GM12874 (cell line): ENCODE data around the gene PFDN4.

Experiments used
- TF ChIP-seq, protein P1 (sequence below): IDR thresholded peaks from 2 replicates; pipeline ENCODE4 v1.5.1; 2011; ENCODE audit warnings: low read depth, mild to moderate bottlenecking, control low read depth, low read length, moderate library complexity; ENCODE audit not compliant: insufficient read depth

The PFDN4 gene

DNA sequence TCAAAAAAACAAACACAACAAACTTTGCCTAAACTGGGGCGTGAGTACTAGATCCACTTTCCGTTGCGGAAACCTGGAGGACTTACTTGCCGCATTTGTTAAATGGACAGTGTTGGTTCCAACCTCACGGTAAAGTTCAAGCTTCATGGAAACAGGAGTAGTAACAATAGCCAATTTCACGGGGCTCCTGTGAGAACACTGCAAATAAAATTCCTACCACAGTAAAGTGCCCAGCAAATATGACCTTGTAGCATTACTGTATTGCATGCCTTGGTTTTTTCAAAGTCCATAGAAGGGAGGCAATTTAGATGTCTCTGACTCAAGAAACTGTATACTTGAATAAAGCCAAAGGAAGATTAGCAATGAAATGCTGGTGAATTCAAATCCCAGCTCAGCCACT is 30.5 kb upstream of the PFDN4 start:
- TF ChIP-seq, protein P1, sequence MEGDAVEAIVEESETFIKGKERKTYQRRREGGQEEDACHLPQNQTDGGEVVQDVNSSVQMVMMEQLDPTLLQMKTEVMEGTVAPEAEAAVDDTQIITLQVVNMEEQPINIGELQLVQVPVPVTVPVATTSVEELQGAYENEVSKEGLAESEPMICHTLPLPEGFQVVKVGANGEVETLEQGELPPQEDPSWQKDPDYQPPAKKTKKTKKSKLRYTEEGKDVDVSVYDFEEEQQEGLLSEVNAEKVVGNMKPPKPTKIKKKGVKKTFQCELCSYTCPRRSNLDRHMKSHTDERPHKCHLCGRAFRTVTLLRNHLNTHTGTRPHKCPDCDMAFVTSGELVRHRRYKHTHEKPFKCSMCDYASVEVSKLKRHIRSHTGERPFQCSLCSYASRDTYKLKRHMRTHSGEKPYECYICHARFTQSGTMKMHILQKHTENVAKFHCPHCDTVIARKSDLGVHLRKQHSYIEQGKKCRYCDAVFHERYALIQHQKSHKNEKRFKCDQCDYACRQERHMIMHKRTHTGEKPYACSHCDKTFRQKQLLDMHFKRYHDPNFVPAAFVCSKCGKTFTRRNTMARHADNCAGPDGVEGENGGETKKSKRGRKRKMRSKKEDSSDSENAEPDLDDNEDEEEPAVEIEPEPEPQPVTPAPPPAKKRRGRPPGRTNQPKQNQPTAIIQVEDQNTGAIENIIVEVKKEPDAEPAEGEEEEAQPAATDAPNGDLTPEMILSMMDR, result no peak

DNA sequence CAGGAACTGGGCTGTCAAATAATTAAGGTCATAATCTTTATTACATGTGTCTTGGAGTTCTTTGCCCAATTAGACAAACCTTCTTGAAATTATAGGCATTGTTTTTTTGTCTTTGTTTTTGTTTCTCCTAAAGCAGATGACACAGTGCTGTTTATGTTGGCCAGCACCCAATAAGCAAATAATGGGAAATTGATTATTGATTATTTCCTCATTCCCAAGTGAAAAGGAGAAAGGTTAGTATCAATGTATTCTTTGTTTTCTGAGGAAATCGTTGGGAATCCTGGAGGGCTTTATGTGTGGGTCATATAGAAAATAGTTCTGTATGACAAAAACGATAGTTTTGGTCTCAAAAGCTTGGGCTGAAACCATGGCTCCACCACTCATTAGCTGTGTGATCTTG is 29.6 kb upstream of the PFDN4 start:
- TF ChIP-seq, protein P1, result no peak

DNA sequence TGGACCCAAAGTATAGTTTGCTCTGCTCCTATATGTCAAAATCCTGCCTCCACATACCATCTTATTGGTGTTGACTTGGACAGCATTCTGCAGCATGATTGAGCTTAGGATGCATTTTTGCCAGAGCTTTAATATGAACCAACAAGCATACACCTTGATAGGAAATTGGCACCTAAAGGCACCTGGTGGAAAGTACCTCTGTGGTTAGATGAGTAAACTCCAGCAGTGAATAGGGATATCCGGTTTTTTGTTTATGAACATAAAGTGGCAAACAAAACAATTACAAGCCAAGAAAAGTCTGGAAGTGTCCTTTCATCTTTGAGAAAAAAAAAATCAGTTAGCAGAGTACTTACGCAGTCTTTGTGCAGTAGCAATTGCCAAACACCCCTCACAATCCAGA is 27.9 kb upstream of the PFDN4 start:
- TF ChIP-seq, protein P1, result no peak

DNA sequence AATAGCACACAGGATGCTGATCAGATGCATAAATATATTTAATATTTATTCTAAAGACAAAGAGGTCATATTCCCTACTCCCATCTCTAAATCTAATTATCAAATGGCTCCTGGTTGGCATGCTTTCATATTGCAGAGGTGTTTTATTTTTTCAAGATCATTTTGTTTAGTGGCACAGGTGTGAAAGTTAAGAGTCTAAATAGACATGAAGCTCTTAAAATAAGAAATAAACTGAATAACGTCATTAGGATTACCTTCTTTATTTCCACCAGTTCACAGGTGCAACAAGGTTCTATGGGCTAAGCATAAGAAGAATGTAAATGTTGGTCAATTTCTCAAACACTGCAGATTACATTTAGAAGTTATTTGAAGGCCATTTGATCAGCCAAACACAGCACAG is 27.0 kb upstream of the PFDN4 start:
- TF ChIP-seq, protein P1, result no peak

DNA sequence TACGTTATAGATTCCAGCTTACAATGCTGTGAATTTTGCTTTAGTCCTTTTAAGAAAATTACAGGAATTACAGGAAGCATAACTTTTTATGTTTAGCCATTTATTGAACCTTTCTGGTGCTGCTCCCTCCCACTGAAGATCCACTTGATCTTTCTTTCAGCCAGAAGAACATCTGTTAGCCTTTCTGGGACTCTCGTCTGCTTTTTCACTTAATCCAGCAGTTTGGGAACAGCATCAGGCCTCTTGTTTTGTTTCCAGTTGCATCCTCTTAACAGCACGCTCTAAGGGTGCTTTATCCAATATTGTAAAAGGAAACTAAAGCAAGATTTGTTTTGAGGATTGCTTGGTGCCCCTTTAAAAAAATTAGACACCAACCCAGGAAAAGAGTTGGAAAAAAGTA is 23.8 kb upstream of the PFDN4 start:
- TF ChIP-seq, protein P1, result no peak

DNA sequence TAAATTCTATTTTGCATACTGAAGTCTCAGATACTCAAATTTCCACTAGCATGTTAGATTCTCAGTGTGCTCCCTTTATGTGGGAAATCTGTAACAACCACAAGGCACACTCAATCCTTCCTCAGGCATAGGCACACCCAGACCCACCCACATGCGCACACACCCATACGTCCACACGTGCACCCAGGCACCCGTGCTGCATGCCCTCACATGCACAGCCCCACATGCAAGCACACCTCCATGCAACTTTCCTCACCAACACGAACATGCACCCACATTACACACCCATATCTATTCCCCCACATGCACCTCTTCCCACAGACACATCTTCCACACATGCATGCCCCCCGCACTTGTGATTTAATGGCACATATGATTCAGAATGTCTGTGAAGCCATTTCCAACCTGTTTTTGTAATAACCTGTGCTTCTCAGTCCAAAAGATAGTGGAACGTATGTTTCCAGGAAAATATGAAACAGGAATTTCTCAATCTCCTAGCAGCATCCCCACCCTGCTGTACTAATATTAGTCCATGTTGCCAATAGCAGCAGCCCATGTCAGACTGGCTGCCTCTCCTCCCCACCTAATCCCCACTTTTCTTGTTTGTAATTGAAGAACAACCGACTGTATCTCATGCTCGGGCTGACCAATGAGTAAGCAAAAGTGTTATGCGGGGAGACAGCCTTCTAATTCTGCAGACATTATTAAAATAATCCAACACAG is 22.8 kb upstream of the PFDN4 start:
- TF ChIP-seq, protein P1, result no peak

DNA sequence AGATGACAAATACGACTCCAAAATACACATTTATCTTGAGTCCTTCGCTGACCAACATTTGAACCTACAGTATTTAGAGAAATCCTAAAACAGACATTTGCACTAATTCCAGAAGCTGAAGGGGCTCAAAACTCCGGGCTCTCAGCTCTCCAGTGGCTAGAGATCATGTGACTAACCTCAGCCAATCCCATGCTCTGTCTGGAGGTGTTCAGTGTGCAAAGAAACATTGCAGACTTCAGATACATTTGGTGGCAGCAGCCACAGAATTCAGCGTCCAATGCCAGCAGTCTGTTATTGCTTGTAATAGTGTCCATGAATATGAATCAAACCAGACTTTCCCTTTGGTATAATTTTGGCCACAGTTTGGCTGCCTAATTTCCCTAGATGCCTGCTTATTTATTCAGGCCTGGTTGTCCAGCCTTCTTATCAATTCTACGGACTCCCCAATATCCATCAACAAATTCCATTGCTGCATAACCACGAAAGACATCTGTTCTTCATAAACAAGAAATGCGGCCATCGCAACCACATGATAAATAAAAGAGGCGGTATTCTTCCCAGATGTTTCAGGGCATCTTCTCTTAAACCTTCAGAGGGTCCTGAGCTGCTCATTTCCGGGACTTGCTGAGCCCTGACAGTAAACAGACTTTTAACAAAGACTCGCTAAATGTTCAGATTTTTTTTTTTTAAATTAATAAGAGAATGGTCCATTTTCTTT is 19.6 kb upstream of the PFDN4 start:
- TF ChIP-seq, protein P1, result no peak
